Stomach (tissue), 4 donors: ENCODE results near the gene MYBPC2.

Experiments
- CTCF ChIP-seq, 7 experiments: fragments of 450-650 bp in 4 of 7; fragments of 200-600 bp in 3 of 7; sonication (generic) in 3 of 7; IDR thresholded peaks; one replicate each; pipeline ENCODE4 v1.5.1; 2016 to 2019; ENCODE audit warnings: antibody characterized with exemption in 7 of 7, control low read depth in 2 of 7, mild to moderate bottlenecking in 1 of 7
- POLR2A ChIP-seq, 4 donors: fragments of 450-650 bp; IDR thresholded peaks; one replicate each; pipeline ENCODE4 v1.6.1; 2016; ENCODE audit warnings: antibody characterized with exemption in 4 of 4, control low read depth in 2 of 4, mild to moderate bottlenecking in 1 of 4, moderate library complexity in 1 of 4
- POLR2AphosphoS5 ChIP-seq, 3 donors: sonication (generic); formaldehyde crosslinking; IDR thresholded peaks; one replicate each; pipeline ENCODE4 v1.6.1; 2016; ENCODE audit warnings: antibody characterized with exemption in 3 of 3

- TF ChIP-seq POLR2AphosphoS5 (IDR thresholded peaks at IDR 0.05) = no peak
- no peak for TF ChIP-seq CTCF (IDR thresholded peaks at IDR 0.05)
- no peak for TF ChIP-seq POLR2A (IDR thresholded peaks at IDR 0.05)
Observed at GRCh38 chr19:50447750-50448149, 15.1 kb downstream of the MYBPC2 start.
